HepG2 (cell line): ENCODE data around the gene ETV5. TPM values are rescaled to one million over a fixed set of nuclear protein-coding genes. Genes with fewer than 3 reads are reported as not detected.

Experiments
- ATAD3A ChIP-seq: sonication (generic); formaldehyde crosslinking; IDR thresholded peaks from 2 replicates; pipeline ENCODE4 v1.4.0; 2020; ENCODE audit warnings: missing genetic modification reagents
- CEBPB ChIP-seq: IDR thresholded peaks from 2 replicates; pipeline ENCODE4 v1.6.1; 2011; ENCODE audit warnings: low read depth, low read length, improper control_type of control experiment, borderline replicate concordance
- DPF2 ChIP-seq: sonication (generic); formaldehyde crosslinking; IDR thresholded peaks from 2 replicates; pipeline ENCODE4 v1.4.0; 2020; ENCODE audit warnings: mild to moderate bottlenecking, low read depth, missing genetic modification reagents, borderline replicate concordance
- FLYWCH1 ChIP-seq: sonication (generic); formaldehyde crosslinking; IDR thresholded peaks from 2 replicates; pipeline ENCODE4 v1.8.1; 2023; ENCODE audit warnings: mild to moderate bottlenecking, missing genetic modification reagents
- FOXK2 ChIP-seq: fragments of 450-650 bp; IDR thresholded peaks from 2 replicates; pipeline ENCODE4 v1.6.1; 2016
- ISX ChIP-seq: sonication (generic); formaldehyde crosslinking; conservative IDR thresholded peaks from 2 replicates; pipeline ENCODE4 v1.5.0; 2020; ENCODE audit warnings: missing genetic modification reagents
- NPAS2 ChIP-seq: sonication (generic); formaldehyde crosslinking; IDR thresholded peaks from 2 replicates; pipeline ENCODE4 v1.8.0; 2022; ENCODE audit warnings: mild to moderate bottlenecking, missing genetic modification reagents, borderline replicate concordance
- NR2F1 ChIP-seq, 2 experiments: fragments of 450-650 bp in 1 of 2; formaldehyde crosslinking in 1 of 2; IDR thresholded peaks; 2 replicates each; pipeline versions ENCODE4 v1.5.0 to v1.6.1; 2016 to 2020; ENCODE audit warnings: mild to moderate bottlenecking in 1 of 2, missing compliant biosample characterization in 1 of 2, missing genetic modification reagents in 1 of 2, moderate library complexity in 1 of 2
- SKI ChIP-seq: fragments of 450-650 bp; IDR thresholded peaks from one replicate; pipeline ENCODE4 v1.6.1; 2018; ENCODE audit warnings: mild to moderate bottlenecking; ENCODE audit not compliant: partially characterized antibody
- SNAI1 ChIP-seq: sonication (generic); formaldehyde crosslinking; IDR thresholded peaks from 2 replicates; pipeline ENCODE4 v1.5.0; 2020; ENCODE audit warnings: mild to moderate bottlenecking, missing genetic modification reagents, borderline replicate concordance
- SOX13 ChIP-seq, 3 experiments: fragments of 450-650 bp in 1 of 3; sonication (generic) in 1 of 3; formaldehyde crosslinking in 1 of 3; IDR thresholded peaks in 2 of 3; conservative IDR thresholded peaks in 1 of 3; 2 replicates each; pipeline versions ENCODE4 v1.5.0 to v1.6.1; 2016 to 2020; ENCODE audit warnings: antibody characterized with exemption in 1 of 3, mild to moderate bottlenecking in 1 of 3, missing compliant biosample characterization in 1 of 3, missing genetic modification reagents in 1 of 3, moderate library complexity in 1 of 3
- U2AF2 ChIP-seq: fragments of 200-400 bp; formaldehyde crosslinking; IDR thresholded peaks from 2 replicates; pipeline ENCODE4 v1.6.1; 2017; ENCODE audit warnings: low read depth, mild to moderate bottlenecking, low read length
- ZBTB10 ChIP-seq: sonication (generic); formaldehyde crosslinking; IDR thresholded peaks from 2 replicates; pipeline ENCODE4 v1.4.0; 2020; ENCODE audit warnings: missing genetic modification reagents, borderline replicate concordance
- ZFP1 ChIP-seq: IDR thresholded peaks from 2 replicates; pipeline ENCODE4 v1.6.1; 2016
- ZNF136 ChIP-seq: sonication (generic); formaldehyde crosslinking; IDR thresholded peaks from 2 replicates; pipeline ENCODE4 v1.8.1; 2022; ENCODE audit warnings: low read depth, mild to moderate bottlenecking, moderate library complexity, missing genetic modification reagents
- ZNF24 ChIP-seq: fragments of 450-650 bp; IDR thresholded peaks from 2 replicates; pipeline ENCODE4 v1.6.1; 2017; ENCODE audit warnings: antibody characterized with exemption, mild to moderate bottlenecking
- ZNF362 ChIP-seq: sonication (generic); formaldehyde crosslinking; IDR thresholded peaks from 2 replicates; pipeline ENCODE4 v1.4.0; 2020; ENCODE audit warnings: missing genetic modification reagents, mild to moderate bottlenecking, borderline replicate concordance
- ZNF512B ChIP-seq: sonication (generic); formaldehyde crosslinking; IDR thresholded peaks from 2 replicates; pipeline ENCODE4 v1.5.1; 2020; ENCODE audit warnings: missing genetic modification reagents, mild to moderate bottlenecking, borderline replicate concordance
- ZNF563 ChIP-seq: sonication (generic); formaldehyde crosslinking; IDR thresholded peaks from 2 replicates; pipeline ENCODE4 v1.8.0; 2022; ENCODE audit warnings: mild to moderate bottlenecking, moderate library complexity, missing genetic modification reagents
- ZNF577 ChIP-seq: sonication (generic); formaldehyde crosslinking; IDR thresholded peaks from 2 replicates; pipeline ENCODE4 v1.4.0; 2020; ENCODE audit warnings: mild to moderate bottlenecking, low read depth, missing genetic modification reagents, borderline replicate concordance
- ZNF660 ChIP-seq: sonication (generic); formaldehyde crosslinking; IDR thresholded peaks from 2 replicates; pipeline ENCODE4 v1.5.1; 2020; ENCODE audit warnings: mild to moderate bottlenecking, low read depth, missing genetic modification reagents, borderline replicate concordance
- ZSCAN25 ChIP-seq: sonication (generic); formaldehyde crosslinking; IDR thresholded peaks from 2 replicates; pipeline ENCODE4 v1.8.0; 2022; ENCODE audit warnings: mild to moderate bottlenecking, missing genetic modification reagents
- polyA plus RNA-seq, 8 experiments: library from polyadenylated mRNA; depleted of rRNA in 3 of 8; stranded (reverse) in 7 of 8; unstranded in 1 of 8; fragments of >200 nt; fragmentation: Illumina TruSeq in 4 of 8; extraction: Trizol in 4 of 8; gene quantifications; 2 replicates each; pipeline versions ENCODE4 v1.2.1 to v1.2.3, GENCODE V29; 2011 to 2016; ENCODE audit warnings: low read depth in 4 of 8, missing spikeins in 1 of 8, mixed read lengths in 1 of 8; ENCODE audit not compliant: insufficient read depth in 1 of 8
- total RNA-seq, 5 experiments: library from RNA; depleted of rRNA; stranded (reverse); fragments of >200 nt; fragmentation: Illumina TruSeq; extraction: Trizol; gene quantifications; 2 replicates each; pipeline ENCODE4 v1.2.3, GENCODE V29; 2016; ENCODE audit warnings: low read depth in 1 of 5

The ETV5 gene
- total and polyA plus RNA-seq, 2 of the 13 experiments (the other 11 are each of a cell fraction or from before 2014, with no cell fraction given) = 52.9 to 57.2 TPM

- TF ChIP-seq ZNF512B (CRISPR knock-in tag) (no peak), SKI (no peak), ZNF660 (no peak), ZNF563 (CRISPR knock-in tag) (peak; percentile 68), ZNF24 (no peak), NPAS2 (CRISPR knock-in tag) (no peak), NR2F1 (CRISPR knock-in tag; IDR thresholded peaks at IDR 0.05) (no peak), ZNF362 (CRISPR knock-in tag) (no peak), SNAI1 (CRISPR knock-in tag) (no peak), ZNF136 (CRISPR knock-in tag) (no peak), ATAD3A (no peak), FLYWCH1 (CRISPR knock-in tag) (no peak), CEBPB (no peak), SOX13 (IDR thresholded peaks at IDR 0.05) (no peak), SOX13 (CRISPR knock-in tag; conservative IDR thresholded peaks at IDR 0.05 in 1 of 2, IDR thresholded peaks at IDR 0.05 in 1 of 2) (no peak), ZBTB10 (CRISPR knock-in tag) (0 out of 2 replicates have a peak, but pooled peaks have one; percentile 21), ISX (CRISPR knock-in tag) (no peak), ZSCAN25 (CRISPR knock-in tag) (no peak; the same call in 1 of the 2 replicates), DPF2 (CRISPR knock-in tag) (no peak), FOXK2 (no peak), ZFP1 (CRISPR knock-in tag) (no peak), ZNF577 (no peak), U2AF2 (no peak)
Observed at GRCh38 chr3:186108106-186108940, 566 bp downstream of the ETV5 start (continued).
